ENCODE data around the gene RNF167. TPM values are rescaled to one million over a fixed set of nuclear protein-coding genes. Genes with fewer than 3 reads are reported as not detected.

The RNF167 gene
- total and polyA plus RNA-seq, 2 of the 8 experiments (the other 6 are each of a cell fraction or from before 2014, with no cell fraction given), result 140 to 281 TPM

DNA sequence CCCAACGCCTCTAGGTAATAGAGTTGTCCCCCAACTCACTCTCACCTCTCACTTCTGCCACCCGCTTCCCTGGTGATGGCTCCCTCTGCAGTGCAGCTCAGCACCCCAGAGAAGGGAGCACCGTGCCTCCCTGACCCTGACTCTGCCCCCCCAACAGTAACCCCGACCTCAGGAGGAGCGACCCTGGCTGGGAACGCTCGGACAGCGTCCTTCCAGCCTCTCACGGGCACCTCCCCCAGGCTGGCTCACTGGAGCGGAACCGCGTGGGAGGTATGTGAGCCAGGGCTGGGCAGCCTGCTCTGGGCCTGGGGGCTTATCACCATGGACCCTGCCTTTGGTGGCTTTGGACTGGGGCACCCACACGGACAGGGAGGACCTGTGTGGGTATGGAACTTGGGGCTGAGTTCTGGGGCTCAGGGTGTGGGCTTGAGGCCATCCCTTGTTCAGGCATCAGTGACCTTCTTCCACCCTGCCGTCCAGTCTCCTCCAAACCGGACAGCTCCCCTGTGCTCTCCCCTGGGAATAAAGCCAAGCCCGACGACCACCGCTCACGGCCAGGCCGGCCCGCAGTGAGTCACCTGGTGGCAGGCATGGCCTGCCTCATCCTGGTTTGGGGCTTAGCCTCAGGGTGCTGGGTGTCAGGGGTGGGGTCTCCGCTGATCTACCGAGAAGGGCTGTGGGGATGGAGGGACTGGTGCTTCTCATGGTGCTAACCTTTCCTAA, 47.4 kb upstream of the RNF167 start:
- H3K4me3 ChIP-seq (ENCODE audit: extremely low read depth in 1 of 4, insufficient read depth in 2 of 4, low read depth in 3 of 4, low read length in 4 of 4), result no peak overlapping the region
- H3K27ac ChIP-seq (ENCODE audit: low read depth, low read length), result no peak overlapping the region
- no peaks in the 10 kb centered on the region; the same call in 1 of the 2 replicates for H3K79me1 ChIP-seq (ENCODE audit: low read depth, low read length)
- H2AK5ac ChIP-seq (ENCODE audit: low read depth, low read length), result no peak overlapping the region
- ChIA-PET POLR2A (ENCODE audit: partially characterized antibody) (interaction anchor here (0.7 to 1.1 kb wide), 2 partner anchors 190 to 195 kb away, joined by 3 read pairs; no protein-coding TSS in a partner anchor), CTCF (ENCODE audit: partially characterized antibody) (interaction anchor here (0.9 to 3.5 kb wide), 3 partner anchors 10 to 267 kb away, joined by 3 to 23 read pairs (median 5); partner anchors contain the start of gene CHRNE)
- no peak for DNase-seq (ENCODE audit: low read depth in 1 of 2, low spot score in 2 of 2)
- H3K4ac ChIP-seq (replicated peaks; ENCODE audit: insufficient read length, low read depth, low read length), result no peak overlapping the region
- H3K36me3 ChIP-seq (ENCODE audit: control insufficient read depth in 2 of 4, insufficient read depth in 4 of 4, low read length in 3 of 4), result peaks cover 11 to 39% (median 34%) of the 10 kb centered on the region in 4 experiments
- H3K27me3 ChIP-seq (replicated peaks in 1 of 4; ENCODE audit: control insufficient read depth in 3 of 4, extremely low read depth in 1 of 4, insufficient read depth in 3 of 4, low read length in 3 of 4), result no peaks in the 10 kb centered on the region
- H3K4me2 ChIP-seq (ENCODE audit: insufficient read depth in 1 of 2, low read depth in 2 of 2, low read length in 2 of 2), result no peak overlapping the region
- H2BK5ac ChIP-seq (ENCODE audit: low read depth, low read length), result no peak overlapping the region
- no peak overlapping the region for H3K14ac ChIP-seq (ENCODE audit: insufficient read length)
- H3K18ac ChIP-seq (ENCODE audit: extremely low read depth, low read length), result no peak overlapping the region
- H4K8ac ChIP-seq (ENCODE audit: extremely low read depth, insufficient read depth, low read length), result no peak overlapping the region; the same call in 1 of the 2 replicates
- H2BK12ac ChIP-seq (ENCODE audit: low read depth, low read length), result no peak overlapping the region
- no peaks in the 10 kb centered on the region for H3K23me2 ChIP-seq (ENCODE audit: low read depth, low read length)
- FAIRE-seq, result no peak
- H4K91ac ChIP-seq (replicated peaks; ENCODE audit: insufficient read length, low read length), result no peak overlapping the region
- no peak overlapping the region for H2BK120ac ChIP-seq (replicated peaks; ENCODE audit: low read depth, low read length)
- no peak overlapping the region for H2BK15ac ChIP-seq (ENCODE audit: low read length)
- no peak overlapping the region for H3K23ac ChIP-seq (ENCODE audit: insufficient read length)
- H4K5ac ChIP-seq (ENCODE audit: insufficient read length, low read depth, low read length), result no peak overlapping the region
- H4K20me1 ChIP-seq (replicated peaks in 1 of 2; ENCODE audit: control insufficient read depth in 1 of 2, insufficient read depth in 2 of 2, low read length in 2 of 2), result peaks cover 0 to 10% of the 10 kb centered on the region in 2 experiments
- no peak overlapping the region for H2BK20ac ChIP-seq (ENCODE audit: low read length)
- H3K56ac ChIP-seq (replicated peaks; ENCODE audit: insufficient read length, low read depth, low read length), result no peak overlapping the region
- H3K79me2 ChIP-seq (ENCODE audit: control insufficient read depth in 1 of 2, insufficient read depth in 2 of 2, low read length in 2 of 2), result no peaks in the 10 kb centered on the region
- no peak overlapping the region for H3K9ac ChIP-seq (replicated peaks in 1 of 4; ENCODE audit: extremely low read depth in 1 of 4, low read depth in 3 of 4, low read length in 3 of 4)
- no peak overlapping the region for H2AFZ ChIP-seq (ENCODE audit: low read length)
- no peaks in the 10 kb centered on the region; a peak in 1 of 7 replicates for H3K4me1 ChIP-seq (replicated peaks in 1 of 4; ENCODE audit: control insufficient read depth in 3 of 4, insufficient read depth in 4 of 4, low read length in 3 of 4)
- no peaks in the 10 kb centered on the region for H3K9me3 ChIP-seq (ENCODE audit: insufficient read depth in 2 of 2, low read depth in 1 of 2, low read length in 1 of 2)
- whole genome bisulfite sequencing, 2 experiments (ENCODE audit: extremely low coverage in 1 of 2, insufficient coverage in 1 of 2, insufficient read length in 1 of 2, insufficient replicate concordance in 2 of 2, low coverage in 1 of 2, low lambda C conversion rate in 2 of 2, missing lambda C conversion rate in 1 of 2), result 94% methylated on average over 17 of the region's 23 CpGs; no CpG with 5 or more reads in 1 of the 2 experiments
- TF ChIP-seq RXRA (IDR thresholded peaks at IDR 0.05; ENCODE audit: insufficient read depth, low read depth, low read length) (no peak), NANOG (IDR thresholded peaks at IDR 0.05; ENCODE audit: insufficient read depth, low read depth, low read length, poor library complexity, severe bottlenecking) (no peak), GTF2F1 (IDR thresholded peaks at IDR 0.05; ENCODE audit: borderline replicate concordance, low read depth, low read length) (no peak)
